ENCODE data around the gene ATXN1.

Gene ATXN1

GRCh38 chr6:16649890-16650289, 111.4 kb downstream of the ATXN1 start:
- 100% methylated on average over 2 of the region's 5 CpGs for WGBS
- Histone ChIP-seq H3K36me3 (ENCODE audit: control insufficient read depth in 1 of 2, insufficient read depth in 2 of 2, low read depth in 1 of 2, low read length in 2 of 2) (peaks cover 4 to 45% of the 10 kb centered on the region in 2 experiments), H3K4ac (ENCODE audit: low read depth in 1 of 2, low read length in 2 of 2) (no peak overlapping the region), H3K4me1 (ENCODE audit: control insufficient read depth, insufficient read depth, low read depth, low read length) (peaks cover 2% of the 10 kb centered on the region), H3K18ac (ENCODE audit: low read depth in 1 of 2, low read length in 2 of 2) (no peak overlapping the region), H3K27me3 (ENCODE audit: control insufficient read depth in 1 of 2, insufficient read depth in 1 of 2, low read length in 2 of 2) (no peaks in the 10 kb centered on the region), H2BK12ac (ENCODE audit: low read length in 2 of 2) (no peak overlapping the region), H4K8ac (ENCODE audit: low read length) (no peak overlapping the region), H3K4me2 (ENCODE audit: low read length, poor library complexity, severe bottlenecking) (no peak overlapping the region), H2BK15ac (ENCODE audit: low read depth, poor library complexity, severe bottlenecking) (no peak overlapping the region), H3K9me3 (ENCODE audit: control insufficient read depth, low read length) (no peaks in the 10 kb centered on the region), H3K14ac (ENCODE audit: low read length in 2 of 2) (no peak overlapping the region), H3K27ac (ENCODE audit: low read length, poor library complexity, severe bottlenecking) (no peak overlapping the region), H2BK5ac (ENCODE audit: low read depth, low read length, poor library complexity, severe bottlenecking) (no peak overlapping the region), H3K9ac (ENCODE audit: low read length) (no peak overlapping the region), H2AK5ac (ENCODE audit: low read length, severe bottlenecking) (no peak overlapping the region), H3K23ac (ENCODE audit: low read length in 2 of 2) (no peak overlapping the region), H3K4me3 (ENCODE audit: insufficient read depth in 1 of 2, low read depth in 1 of 2, low read length in 2 of 2) (no peak overlapping the region), H2AFZ (ENCODE audit: low read depth, low read length) (no peak overlapping the region), H2BK120ac (ENCODE audit: low read depth, low read length) (no peak overlapping the region), H4K91ac (ENCODE audit: low read length) (no peak overlapping the region), H3K79me1 (replicated peaks; ENCODE audit: low read length, poor library complexity, severe bottlenecking) (peaks cover 20% of the 10 kb centered on the region)
- DNase-seq = no peak

GRCh38 chr6:16649241-16649640, 112.0 kb downstream of the ATXN1 start:
- Histone ChIP-seq H2BK120ac (ENCODE audit: low read depth, low read length) (no peak overlapping the region), H3K14ac (ENCODE audit: low read length in 2 of 2) (no peak overlapping the region), H4K8ac (ENCODE audit: low read length) (no peak overlapping the region), H3K27ac (ENCODE audit: low read length, poor library complexity, severe bottlenecking) (no peak overlapping the region), H3K4me3 (ENCODE audit: insufficient read depth in 1 of 2, low read depth in 1 of 2, low read length in 2 of 2) (no peak overlapping the region), H2BK5ac (ENCODE audit: low read depth, low read length, poor library complexity, severe bottlenecking) (no peak overlapping the region), H3K27me3 (ENCODE audit: control insufficient read depth in 1 of 2, insufficient read depth in 1 of 2, low read length in 2 of 2) (no peaks in the 10 kb centered on the region), H2BK12ac (ENCODE audit: low read length in 2 of 2) (no peak overlapping the region), H3K4me2 (ENCODE audit: low read length, poor library complexity, severe bottlenecking) (no peak overlapping the region), H3K4me1 (ENCODE audit: control insufficient read depth, insufficient read depth, low read depth, low read length) (peaks cover 2% of the 10 kb centered on the region), H3K9me3 (ENCODE audit: control insufficient read depth, low read length) (no peaks in the 10 kb centered on the region), H3K9ac (ENCODE audit: low read length) (peak overlapping the region; percentile 6), H3K4ac (ENCODE audit: low read depth in 1 of 2, low read length in 2 of 2) (no peak overlapping the region), H2BK15ac (ENCODE audit: low read depth, poor library complexity, severe bottlenecking) (no peak overlapping the region), H3K18ac (ENCODE audit: low read depth in 1 of 2, low read length in 2 of 2) (no peak overlapping the region), H3K79me1 (replicated peaks; ENCODE audit: low read length, poor library complexity, severe bottlenecking) (peaks cover 22% of the 10 kb centered on the region), H2AFZ (ENCODE audit: low read depth, low read length) (no peak overlapping the region), H3K36me3 (ENCODE audit: control insufficient read depth in 1 of 2, insufficient read depth in 2 of 2, low read depth in 1 of 2, low read length in 2 of 2) (peaks cover 7 to 44% of the 10 kb centered on the region in 2 experiments), H2AK5ac (ENCODE audit: low read length, severe bottlenecking) (no peak overlapping the region), H3K23ac (ENCODE audit: low read length in 2 of 2) (no peak overlapping the region), H4K91ac (ENCODE audit: low read length) (no peak overlapping the region)
- no peak for DNase-seq
- WGBS = 83% methylated on average over 1 of the region's 2 CpGs

- no peak overlapping the region for H2BK12ac ChIP-seq (ENCODE audit: low read length in 2 of 2)
- peaks cover 2% of the 10 kb centered on the region for H3K4me1 ChIP-seq (ENCODE audit: control insufficient read depth, insufficient read depth, low read depth, low read length)
- no peak overlapping the region for H3K4me2 ChIP-seq (ENCODE audit: low read length, poor library complexity, severe bottlenecking)
- H3K4ac ChIP-seq (ENCODE audit: low read depth in 1 of 2, low read length in 2 of 2) = no peak overlapping the region
- no peak for DNase-seq
- peaks cover 20% of the 10 kb centered on the region for H3K79me1 ChIP-seq (replicated peaks; ENCODE audit: low read length, poor library complexity, severe bottlenecking)
- peaks cover 4 to 33% of the 10 kb centered on the region in 2 experiments for H3K36me3 ChIP-seq (ENCODE audit: control insufficient read depth in 1 of 2, insufficient read depth in 2 of 2, low read depth in 1 of 2, low read length in 2 of 2)
- no peak overlapping the region for H2BK120ac ChIP-seq (ENCODE audit: low read depth, low read length)
- H3K4me3 ChIP-seq (ENCODE audit: insufficient read depth in 1 of 2, low read depth in 1 of 2, low read length in 2 of 2) = no peak overlapping the region
- 100% methylated on average over 2 of the region's 5 CpGs for WGBS
- H2BK15ac ChIP-seq (ENCODE audit: low read depth, poor library complexity, severe bottlenecking) = no peak overlapping the region
- no peaks in the 10 kb centered on the region for H3K27me3 ChIP-seq (ENCODE audit: control insufficient read depth in 1 of 2, insufficient read depth in 1 of 2, low read length in 2 of 2)
- H4K8ac ChIP-seq (ENCODE audit: low read length) = no peak overlapping the region
- H3K27ac ChIP-seq (ENCODE audit: low read length, poor library complexity, severe bottlenecking) = no peak overlapping the region
- H2AFZ ChIP-seq (ENCODE audit: low read depth, low read length) = no peak overlapping the region
- H2AK5ac ChIP-seq (ENCODE audit: low read length, severe bottlenecking) = no peak overlapping the region
- H3K18ac ChIP-seq (ENCODE audit: low read depth in 1 of 2, low read length in 2 of 2) = no peak overlapping the region
- H3K14ac ChIP-seq (ENCODE audit: low read length in 2 of 2) = no peak overlapping the region
- H2BK5ac ChIP-seq (ENCODE audit: low read depth, low read length, poor library complexity, severe bottlenecking) = no peak overlapping the region
- no peaks in the 10 kb centered on the region for H3K9me3 ChIP-seq (ENCODE audit: control insufficient read depth, low read length)
- H3K9ac ChIP-seq (ENCODE audit: low read length) = no peak overlapping the region
- H3K23ac ChIP-seq (ENCODE audit: low read length in 2 of 2) = no peak overlapping the region
- H4K91ac ChIP-seq (ENCODE audit: low read length) = peak overlapping the region; percentile 61
These were observed 113.3 kb downstream of the ATXN1 start for GRCh38 chr6:16648003-16648402.

- Histone ChIP-seq H3K23ac (ENCODE audit: low read length in 2 of 2) (no peak overlapping the region), H3K18ac (ENCODE audit: low read depth in 1 of 2, low read length in 2 of 2) (no peak overlapping the region), H3K9me3 (ENCODE audit: control insufficient read depth, low read length) (no peaks in the 10 kb centered on the region), H3K27ac (ENCODE audit: low read length, poor library complexity, severe bottlenecking) (no peak overlapping the region), H2AFZ (ENCODE audit: low read depth, low read length) (no peak overlapping the region), H3K4ac (ENCODE audit: low read depth in 1 of 2, low read length in 2 of 2) (no peak overlapping the region), H2AK5ac (ENCODE audit: low read length, severe bottlenecking) (no peak overlapping the region), H2BK12ac (ENCODE audit: low read length in 2 of 2) (no peak overlapping the region), H3K79me1 (replicated peaks; ENCODE audit: low read length, poor library complexity, severe bottlenecking) (peaks cover 18% of the 10 kb centered on the region), H4K91ac (ENCODE audit: low read length) (no peak overlapping the region), H2BK15ac (ENCODE audit: low read depth, poor library complexity, severe bottlenecking) (no peak overlapping the region), H2BK120ac (ENCODE audit: low read depth, low read length) (no peak overlapping the region), H4K8ac (ENCODE audit: low read length) (no peak overlapping the region), H3K9ac (ENCODE audit: low read length) (no peak overlapping the region), H2BK5ac (ENCODE audit: low read depth, low read length, poor library complexity, severe bottlenecking) (no peak overlapping the region), H3K4me1 (ENCODE audit: control insufficient read depth, insufficient read depth, low read depth, low read length) (peaks cover 2% of the 10 kb centered on the region), H3K27me3 (ENCODE audit: control insufficient read depth in 1 of 2, insufficient read depth in 1 of 2, low read length in 2 of 2) (no peaks in the 10 kb centered on the region), H3K4me3 (ENCODE audit: insufficient read depth in 1 of 2, low read depth in 1 of 2, low read length in 2 of 2) (no peak overlapping the region), H3K4me2 (ENCODE audit: low read length, poor library complexity, severe bottlenecking) (no peak overlapping the region), H3K14ac (ENCODE audit: low read length in 2 of 2) (no peak overlapping the region), H3K36me3 (ENCODE audit: control insufficient read depth in 1 of 2, insufficient read depth in 2 of 2, low read depth in 1 of 2, low read length in 2 of 2) (peaks cover 3 to 27% of the 10 kb centered on the region in 2 experiments)
- 96% methylated on average over 4 of the region's 4 CpGs for WGBS
- DNase-seq = no peak
These were observed 113.8 kb downstream of the ATXN1 start for GRCh38 chr6:16647422-16647821.
